ENCODE data around the gene LRP1B.
"Not testable (repeated sequence)": the region's sequence is repeated elsewhere in the genome, so short reads cannot be mapped to it uniquely, and the experiment has no call there.

The LRP1B gene

GRCh38 chr2:141301551-141301950 lies 829.3 kb downstream of the LRP1B start:
- DNase-seq (ENCODE audit: low spot score): no peak

- no peak for DNase-seq (ENCODE audit: low spot score)
Observed at GRCh38 chr2:141280037-141280436, 850.8 kb downstream of the LRP1B start.

GRCh38 chr2:141271346-141271745 lies 859.5 kb downstream of the LRP1B start:
- DNase-seq (ENCODE audit: low spot score): no peak

GRCh38 chr2:141264848-141265247 lies 866.0 kb downstream of the LRP1B start:
- DNase-seq (ENCODE audit: low spot score): no peak

DNA sequence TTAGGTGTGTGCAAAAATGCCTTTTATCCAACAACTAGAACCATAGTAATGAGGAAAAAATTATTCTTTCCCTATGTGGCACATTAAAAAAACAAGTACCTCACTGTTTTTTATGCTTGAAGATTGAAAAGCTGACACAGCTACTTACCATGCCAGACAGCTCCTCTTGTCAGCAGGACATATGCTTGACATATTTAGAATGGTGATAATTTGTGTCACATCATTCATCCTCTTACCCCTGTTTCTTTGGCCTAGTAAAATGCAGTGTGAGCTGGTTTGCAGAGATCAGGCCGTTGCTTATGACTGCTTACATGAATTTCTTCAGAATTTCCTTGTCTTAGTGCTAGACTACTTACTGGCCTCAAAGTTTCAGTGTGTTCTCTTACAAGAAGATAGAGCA lies 869.9 kb downstream of the LRP1B start:
- no peak for DNase-seq (ENCODE audit: low spot score)

GRCh38 chr2:141259683-141260082 lies 871.1 kb downstream of the LRP1B start:
- DNase-seq (ENCODE audit: low spot score): no peak

DNA sequence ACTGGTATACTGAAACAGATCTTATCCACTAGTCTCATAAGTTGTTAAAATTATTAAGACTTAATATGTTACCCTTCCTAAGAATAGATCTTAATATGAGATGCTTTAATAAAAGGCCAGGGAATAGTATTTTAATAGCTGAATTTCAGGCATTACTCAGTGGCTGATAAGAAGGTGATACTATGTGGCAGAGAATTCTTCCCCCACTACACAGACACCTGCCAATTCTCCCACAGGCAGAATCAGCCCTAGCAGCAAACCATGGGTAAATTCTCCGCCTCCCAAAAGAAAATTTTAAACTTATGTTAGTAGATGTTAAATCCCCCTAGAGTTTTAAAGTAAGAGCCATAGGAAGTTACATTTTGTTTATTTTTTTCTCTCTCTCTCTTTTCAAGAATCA lies 888.8 kb downstream of the LRP1B start:
- DNase-seq (ENCODE audit: low spot score): no peak

- no peak for DNase-seq (ENCODE audit: low spot score)
Observed at GRCh38 chr2:141226560-141226959, 904.3 kb downstream of the LRP1B start.

- no peak for DNase-seq (ENCODE audit: low spot score)
Observed at GRCh38 chr2:141207036-141207385, 923.8 kb downstream of the LRP1B start.

- no peak for DNase-seq (ENCODE audit: low spot score)
Observed at GRCh38 chr2:141201016-141201565, 929.7 kb downstream of the LRP1B start.

- no peak for DNase-seq (ENCODE audit: low spot score)
Observed at GRCh38 chr2:141200191-141200590, 930.6 kb downstream of the LRP1B start.

DNA sequence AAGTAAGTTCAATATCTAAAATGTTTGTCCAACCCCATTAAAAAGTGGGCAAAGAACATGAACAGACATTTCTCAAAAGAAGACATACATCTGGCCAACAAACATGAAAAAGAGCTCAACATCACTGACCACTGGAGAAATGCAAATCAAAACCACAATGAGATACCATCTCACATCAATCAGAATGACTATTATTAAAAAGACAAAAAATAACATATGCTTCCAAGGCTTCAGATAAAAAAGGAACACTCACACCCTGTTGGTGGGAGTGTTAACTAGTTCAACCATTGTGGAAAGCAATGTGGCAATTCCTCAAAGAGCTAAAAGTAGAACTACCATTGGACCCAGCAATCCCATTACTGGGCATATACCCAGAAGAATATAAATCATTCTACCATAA lies 931.1 kb downstream of the LRP1B start:
- no peak for DNase-seq (ENCODE audit: low spot score)

DNA sequence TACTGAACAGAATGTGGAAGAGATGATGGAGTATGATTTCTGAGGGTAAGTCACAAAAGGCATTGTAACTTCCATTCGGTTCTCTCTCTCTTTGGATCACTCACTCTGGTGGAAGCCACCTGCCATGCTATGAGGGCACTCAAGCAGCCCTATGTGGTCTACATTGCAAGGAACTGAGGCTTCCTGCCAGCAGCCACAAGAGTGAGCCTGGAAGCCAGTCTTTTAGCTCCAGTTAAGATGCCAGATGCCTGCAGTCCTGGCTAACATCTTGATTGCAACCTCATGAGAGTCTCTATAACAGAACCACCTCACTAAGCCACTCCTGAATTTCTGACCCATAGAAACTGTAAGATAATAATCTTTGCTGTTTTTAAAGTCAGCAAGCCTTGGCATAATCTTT lies 935.7 kb downstream of the LRP1B start:
- DNase-seq (ENCODE audit: low spot score): no peak

- no peak for DNase-seq (ENCODE audit: low spot score)
Observed at GRCh38 chr2:141187075-141187439, 943.8 kb downstream of the LRP1B start.

DNA sequence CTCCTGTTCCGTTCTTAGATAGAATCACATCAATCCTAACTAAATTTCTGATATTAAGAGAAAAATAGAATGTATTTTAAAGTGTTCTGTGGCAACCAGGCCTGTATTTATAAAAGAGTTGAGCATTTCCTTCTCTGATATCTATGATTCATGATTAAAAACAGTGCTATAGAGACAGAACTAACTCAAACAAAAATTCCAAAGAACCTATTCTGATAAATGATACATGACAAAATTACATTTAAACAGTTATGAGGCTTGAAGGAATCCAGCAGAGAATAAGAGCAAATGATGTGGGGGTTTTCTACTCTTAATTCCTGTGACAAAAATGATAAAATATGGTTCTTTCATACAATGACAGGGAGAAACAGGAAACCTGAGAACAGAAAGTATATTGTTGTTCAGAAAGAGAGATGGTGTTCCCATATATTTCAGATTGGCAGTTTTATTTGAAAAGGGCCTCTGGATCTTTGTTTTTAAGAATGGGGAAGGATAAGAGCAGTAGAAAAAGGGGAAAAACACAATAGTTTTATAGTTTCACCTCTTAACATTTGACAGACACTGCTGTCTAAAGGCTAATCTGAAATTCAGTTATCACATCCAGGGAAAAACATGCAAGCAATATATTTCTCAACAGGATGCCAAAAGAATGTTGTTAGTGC lies 944.3 kb downstream of the LRP1B start:
- no peak for DNase-seq (ENCODE audit: low spot score)

GRCh38 chr2:141182246-141182645 lies 948.6 kb downstream of the LRP1B start:
- no peak for DNase-seq (ENCODE audit: low spot score)

- DNase-seq (ENCODE audit: low spot score): not testable (repeated sequence)
Observed at GRCh38 chr2:141169117-141169516, 961.7 kb downstream of the LRP1B start.

DNA sequence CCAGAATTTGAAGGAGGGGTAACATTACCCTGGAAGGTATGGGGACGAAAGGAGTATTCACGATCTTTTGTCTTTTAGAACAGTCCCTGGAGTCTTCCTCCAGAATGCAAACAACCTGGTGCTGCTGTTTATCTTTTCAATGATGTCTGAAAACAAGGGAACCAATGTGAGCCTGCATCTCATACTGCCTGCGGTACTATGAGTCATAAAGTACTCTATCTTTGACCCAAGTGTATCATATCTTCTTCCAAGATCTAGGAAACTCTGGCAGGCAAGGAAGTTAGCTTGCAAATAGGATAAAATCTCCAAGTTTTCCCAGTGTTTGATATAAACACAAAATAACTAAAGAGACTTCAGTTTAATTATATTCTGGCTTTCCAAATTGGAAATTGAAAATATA lies 968.5 kb downstream of the LRP1B start:
- DNase-seq (ENCODE audit: low spot score): no peak

DNA sequence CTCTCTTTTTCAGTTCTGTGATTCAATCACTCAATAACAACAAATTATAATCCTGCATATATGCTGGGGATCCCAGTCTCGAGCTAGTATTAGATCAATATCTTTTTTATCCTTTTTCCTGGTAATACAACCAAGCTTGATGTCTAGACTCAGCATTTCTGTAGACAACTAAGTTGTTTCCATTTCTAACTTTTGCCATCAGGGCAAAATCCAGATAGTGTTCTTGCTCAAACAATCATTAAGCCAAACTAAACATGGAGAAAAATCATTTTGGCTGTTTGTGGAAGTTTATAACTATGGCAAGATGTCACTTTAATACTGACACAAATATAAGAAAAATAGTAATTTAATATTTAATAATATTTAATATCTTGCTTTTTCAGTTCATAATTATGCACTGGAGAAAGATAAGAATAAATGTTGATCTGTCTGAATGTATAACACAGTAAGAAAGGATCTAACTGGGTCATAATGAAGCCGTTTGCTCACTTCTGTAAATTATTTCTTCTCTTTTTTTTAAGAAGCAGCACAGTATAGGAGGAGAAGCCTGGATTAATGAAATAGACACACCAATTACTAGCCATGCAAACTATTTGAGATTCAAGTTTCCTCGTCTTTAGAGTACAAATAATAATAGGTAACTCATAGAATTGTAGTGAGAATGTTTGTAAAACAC lies 979.1 kb downstream of the LRP1B start:
- DNase-seq (ENCODE audit: low spot score): no peak

DNA sequence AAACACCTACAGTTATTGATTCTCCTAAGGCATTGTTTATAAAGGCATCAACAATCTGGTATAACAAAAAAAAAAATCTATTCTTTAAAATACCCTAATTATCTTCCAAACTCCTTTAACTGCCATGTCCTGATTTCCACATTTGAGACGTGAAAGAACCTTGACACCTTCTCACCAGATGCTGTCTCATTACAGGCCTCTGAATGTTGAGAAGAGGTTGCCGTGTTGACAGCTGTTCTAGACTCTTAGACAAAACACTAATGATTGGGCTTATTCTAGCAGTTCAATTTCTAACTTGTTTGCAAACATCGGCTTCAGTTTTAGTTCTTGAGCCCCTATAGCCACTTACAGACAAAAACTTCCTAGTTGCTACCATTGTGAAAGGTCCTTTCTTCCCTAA lies 988.8 kb downstream of the LRP1B start:
- DNase-seq (ENCODE audit: low spot score): no peak

- no peak for DNase-seq (ENCODE audit: low spot score)
Observed at GRCh38 chr2:141137122-141137693, 993.6 kb downstream of the LRP1B start.

DNA sequence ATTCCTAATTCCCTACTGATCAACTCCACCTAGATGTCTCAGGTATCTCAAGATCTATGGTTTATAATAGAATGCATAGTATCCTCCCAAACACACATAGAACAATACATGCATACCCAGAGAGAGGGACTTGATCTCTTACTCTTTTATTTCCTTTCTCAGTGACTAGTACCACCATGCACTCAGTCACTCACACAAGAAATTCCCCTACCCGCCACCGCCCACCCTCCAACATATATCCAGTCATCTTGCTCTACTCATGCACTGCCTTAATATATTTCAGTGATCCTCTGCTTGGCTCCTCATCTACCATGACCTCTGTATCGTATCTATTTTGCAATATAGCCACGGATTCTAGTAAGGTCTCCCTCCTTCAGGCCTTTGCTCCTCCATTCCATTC lies 996.9 kb downstream of the LRP1B start:
- no peak for DNase-seq (ENCODE audit: low spot score)

DNA sequence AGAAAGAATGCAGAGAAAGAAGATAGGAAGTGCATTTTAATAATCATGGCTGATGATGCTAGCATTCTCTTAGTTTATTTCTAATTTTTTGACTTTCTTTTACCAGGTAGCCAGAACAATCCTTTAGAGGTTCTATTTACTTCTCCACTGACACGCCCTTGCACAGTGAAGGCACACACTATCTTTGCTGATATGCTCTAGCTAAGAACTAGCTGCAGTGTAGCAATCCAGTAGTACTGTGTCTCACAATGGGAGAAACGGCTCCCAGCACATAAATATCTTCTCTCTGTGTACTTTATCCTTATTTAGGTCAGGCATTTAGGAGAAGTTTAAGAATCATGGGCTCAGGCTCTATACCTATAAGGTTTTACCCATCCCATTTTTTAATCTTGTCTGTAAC lies 1005.4 kb downstream of the LRP1B start:
- no peak for DNase-seq (ENCODE audit: low spot score)

- DNase-seq (ENCODE audit: low spot score): no peak
Observed at GRCh38 chr2:141118836-141119235, 1012.0 kb downstream of the LRP1B start.

Data from LoVo (cell line).